ENCODE measurements around the gene PELI2.

PELI2 gene

DNA sequence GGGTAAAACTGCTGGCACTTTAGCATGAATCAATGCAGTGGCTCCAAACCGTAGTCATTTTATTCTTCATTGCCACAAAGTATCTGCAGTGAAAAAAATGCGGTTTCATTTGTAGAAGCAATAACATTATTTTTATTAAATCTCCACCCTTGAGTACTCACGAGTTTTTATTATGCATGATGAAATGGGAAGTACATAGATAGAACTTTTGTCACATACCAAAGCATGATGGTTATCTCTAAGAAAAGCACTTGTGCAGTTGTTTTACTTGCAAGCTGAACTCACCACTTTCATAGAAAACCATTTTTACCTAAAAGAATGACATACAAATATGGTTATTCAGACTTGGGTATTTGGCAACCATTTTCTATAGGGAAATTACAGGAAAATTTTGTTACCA lies 90.3 kb downstream of the PELI2 start:
- no peak for DNase-seq

DNA sequence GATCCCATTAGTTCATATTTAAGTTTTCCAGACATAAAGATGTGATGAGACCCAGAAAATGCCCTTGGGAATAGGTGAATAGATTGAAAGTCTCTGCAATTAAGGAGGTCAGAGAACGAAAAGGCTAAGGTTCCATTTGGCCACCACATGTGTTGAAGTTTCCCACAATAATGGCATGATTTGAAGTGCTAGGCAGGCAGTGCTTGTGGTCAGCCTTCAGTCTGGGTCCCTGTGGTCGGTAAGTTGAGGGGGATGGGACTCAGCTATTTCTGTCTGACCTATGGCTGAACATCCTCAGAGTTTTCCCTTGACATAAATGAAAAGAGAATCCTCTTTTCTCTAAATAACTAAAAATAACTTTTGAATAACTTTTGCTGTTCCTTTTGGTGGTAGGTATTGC lies 92.4 kb downstream of the PELI2 start:
- no peak for DNase-seq

DNA sequence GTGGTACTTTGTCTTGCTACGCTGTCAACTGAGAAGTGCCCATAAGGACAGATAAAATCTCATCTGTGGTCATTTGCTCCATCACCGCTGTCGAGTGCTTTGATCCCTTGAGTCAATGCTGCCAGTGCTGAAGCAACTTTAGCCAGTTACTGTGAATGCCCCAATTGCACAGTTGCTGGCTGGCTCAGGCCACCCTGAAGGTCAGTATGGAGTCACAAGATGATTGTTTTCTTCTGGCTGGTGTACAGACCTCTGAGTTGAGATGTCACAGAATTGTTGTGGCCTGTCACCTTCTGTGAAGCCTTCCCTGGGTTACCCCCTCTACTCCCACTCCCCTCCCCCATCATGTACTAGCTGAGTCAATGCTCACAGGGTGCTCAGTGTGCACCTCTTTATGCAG lies 92.9 kb downstream of the PELI2 start:
- DNase-seq, result no peak

DNA sequence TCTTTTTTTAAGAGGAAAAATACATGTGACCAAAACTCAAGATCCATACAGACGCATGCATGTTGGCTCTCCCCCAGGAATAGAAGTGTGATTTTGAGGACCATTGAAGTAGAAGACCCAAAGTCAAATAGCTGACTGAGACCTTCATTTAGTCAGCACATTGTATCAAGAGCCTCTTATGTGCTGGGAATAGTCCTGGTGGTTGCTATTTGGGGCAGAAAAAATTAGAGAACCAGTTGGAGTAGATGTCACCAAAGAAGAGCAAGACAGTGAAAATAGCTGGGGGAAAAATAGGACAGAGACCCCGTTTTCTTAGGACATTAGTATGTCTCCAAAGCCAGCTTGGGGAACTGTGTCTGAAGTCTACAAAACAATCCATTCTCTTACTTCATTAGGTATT lies 93.6 kb downstream of the PELI2 start:
- no peak for DNase-seq

DNA sequence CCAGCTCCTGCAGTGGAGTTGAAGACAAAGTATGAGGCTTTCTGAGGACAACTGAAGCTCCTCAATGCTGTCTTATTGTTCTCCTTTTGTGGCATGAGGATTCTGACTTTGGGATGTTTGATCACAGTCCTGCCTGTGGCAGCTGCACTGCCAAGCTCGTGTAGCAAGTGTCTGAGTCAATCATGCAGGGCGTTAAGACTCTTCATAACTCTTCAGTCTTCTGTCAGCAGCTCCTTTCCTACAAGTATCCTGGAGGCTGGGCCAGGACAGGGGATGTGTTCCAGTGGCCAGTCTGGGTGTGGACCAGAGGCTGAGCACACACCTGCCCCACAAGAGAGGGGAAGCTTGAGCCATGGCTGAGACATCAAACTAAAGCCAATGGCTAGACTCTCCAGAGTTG lies 94.3 kb downstream of the PELI2 start:
- DNase-seq, result no peak

DNA sequence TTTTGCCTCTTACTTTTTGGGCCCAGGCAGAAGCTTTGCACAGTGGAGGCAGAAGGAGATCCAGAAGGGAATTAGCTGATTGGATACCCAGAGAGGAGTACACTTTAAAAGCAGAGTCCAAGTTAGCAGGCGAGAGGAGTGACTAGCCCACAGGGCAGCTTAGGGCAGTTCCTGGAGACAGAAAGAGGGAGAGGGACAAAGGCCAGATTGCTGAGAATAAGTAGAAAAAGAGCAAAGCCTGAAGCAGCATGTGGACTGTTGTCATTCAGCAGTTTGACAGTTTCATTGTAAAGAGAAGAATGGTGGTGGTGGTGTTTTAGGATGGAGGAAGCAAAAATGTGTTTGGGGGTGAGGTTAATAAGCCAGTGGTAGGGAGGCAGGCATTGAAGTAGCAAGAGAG lies 95.1 kb downstream of the PELI2 start:
- no peak for DNase-seq

DNA sequence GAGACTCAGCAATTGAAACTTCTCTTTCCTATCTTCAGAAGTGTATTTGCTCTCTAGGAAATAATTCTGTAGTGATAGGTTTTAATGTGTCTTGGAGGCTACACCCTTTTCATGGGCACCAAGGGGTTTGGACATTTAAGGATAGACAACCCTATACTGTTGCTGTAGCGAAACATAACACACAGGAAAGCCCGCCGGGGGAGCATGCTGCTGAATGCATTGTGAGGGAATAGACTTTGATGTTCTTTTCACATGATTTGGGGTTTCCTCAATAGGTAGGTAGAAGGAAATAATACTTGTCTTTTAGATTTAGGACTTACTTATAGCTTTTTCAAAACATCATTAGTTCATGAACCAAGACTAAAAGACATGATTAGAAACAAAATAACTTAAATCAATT lies 97.0 kb downstream of the PELI2 start:
- DNase-seq, result no peak

DNA sequence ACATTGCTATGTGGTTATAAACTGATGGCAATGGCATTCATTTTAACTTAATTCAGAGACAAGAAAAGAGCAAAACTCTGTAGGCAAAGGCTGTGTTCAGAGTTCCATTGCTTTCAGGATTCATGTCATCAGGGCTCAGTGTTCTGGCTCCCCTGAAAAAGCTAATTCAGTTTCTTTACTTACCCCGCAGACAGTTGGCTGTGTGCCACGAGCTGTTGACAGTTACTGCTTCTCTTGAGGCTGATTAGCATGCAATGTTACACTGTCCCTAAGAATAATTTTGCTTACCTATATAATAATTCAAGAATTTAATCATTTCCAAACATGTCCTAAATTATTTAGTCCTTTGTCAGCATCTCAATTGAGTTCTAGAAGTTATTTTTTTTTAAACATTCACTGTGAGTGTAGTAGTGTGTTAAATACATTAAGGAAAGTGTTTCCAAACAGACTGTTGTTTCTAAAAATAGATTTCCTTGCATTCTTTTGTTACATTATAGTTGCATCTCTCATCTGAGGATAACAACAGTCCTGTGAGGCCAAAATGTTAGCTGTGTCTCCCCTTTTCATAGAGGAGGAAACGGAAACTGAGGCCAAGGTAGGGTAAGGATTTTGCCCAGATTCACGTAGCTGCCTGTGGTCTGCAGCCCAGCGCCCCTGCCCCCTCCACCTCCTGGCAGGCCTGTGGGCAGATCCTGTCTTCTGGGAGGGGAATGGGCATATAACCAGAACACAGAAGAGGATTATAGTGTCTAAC lies 98.6 kb downstream of the PELI2 start:
- no peak for DNase-seq

DNA sequence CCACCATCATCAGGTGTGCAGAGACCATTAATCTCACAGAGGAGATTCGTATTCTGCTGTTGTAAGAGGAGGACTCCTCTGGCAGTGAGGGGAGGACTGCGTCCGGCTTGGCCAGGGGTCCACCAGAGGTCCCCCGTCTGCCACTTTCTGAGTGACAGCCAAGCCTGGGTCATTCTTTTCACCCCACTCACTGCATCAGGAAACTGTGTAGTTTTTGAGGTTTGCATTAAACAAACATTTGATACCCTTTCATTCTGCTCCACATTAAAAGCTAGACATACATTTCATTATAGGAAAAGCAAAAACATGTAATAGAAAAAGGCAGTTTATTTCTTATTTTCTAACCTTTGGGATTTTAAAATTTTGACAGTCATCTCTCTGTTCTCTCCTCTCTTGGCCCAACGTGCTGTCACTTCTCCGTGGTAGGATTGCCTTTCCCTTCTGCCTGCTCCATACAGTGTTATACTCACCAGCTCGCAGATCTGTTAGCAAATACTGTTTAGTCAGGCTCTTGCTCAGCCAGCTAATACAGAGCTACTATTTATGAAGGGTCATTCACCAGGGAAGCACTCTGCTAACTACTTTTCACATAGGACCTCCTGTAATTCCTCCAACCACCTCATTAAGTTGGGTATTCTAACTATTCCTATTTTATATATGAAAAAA lies 99.3 kb downstream of the PELI2 start:
- DNase-seq, result no peak

DNA sequence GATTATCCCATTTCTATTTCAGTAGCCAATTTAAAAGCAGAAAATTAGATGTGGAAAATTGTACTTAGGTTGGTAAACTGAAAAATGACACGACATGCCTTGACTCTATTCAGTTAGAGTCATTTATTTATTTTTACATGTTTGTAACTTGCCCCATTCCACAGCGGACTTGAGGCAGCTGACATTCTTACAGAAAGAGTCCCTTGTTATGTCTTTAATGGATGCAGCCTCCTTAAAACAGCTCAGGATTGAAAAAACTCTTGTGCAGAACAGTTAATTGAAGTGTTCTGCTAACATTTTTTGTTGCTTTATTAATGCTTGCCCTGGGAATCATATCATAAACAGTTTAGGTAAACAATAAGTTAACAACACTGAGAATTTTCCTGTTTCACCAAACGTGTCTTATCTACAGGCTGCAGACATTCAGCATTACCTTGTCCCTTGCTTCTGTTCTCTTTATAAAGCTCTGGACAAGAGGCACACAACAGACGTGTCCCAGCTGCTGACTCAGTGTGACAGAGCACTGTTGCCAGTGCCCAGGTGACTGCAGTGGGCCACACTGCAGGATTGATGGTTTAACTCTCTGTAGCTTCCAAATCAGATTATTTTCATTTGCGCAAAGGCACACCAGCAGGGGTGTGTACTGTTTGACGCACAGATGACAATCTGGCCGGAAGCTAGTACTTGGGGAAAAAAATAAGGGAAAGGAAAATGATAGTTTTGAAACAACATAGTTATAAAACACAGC lies 101.6 kb downstream of the PELI2 start:
- no peak for DNase-seq

DNA sequence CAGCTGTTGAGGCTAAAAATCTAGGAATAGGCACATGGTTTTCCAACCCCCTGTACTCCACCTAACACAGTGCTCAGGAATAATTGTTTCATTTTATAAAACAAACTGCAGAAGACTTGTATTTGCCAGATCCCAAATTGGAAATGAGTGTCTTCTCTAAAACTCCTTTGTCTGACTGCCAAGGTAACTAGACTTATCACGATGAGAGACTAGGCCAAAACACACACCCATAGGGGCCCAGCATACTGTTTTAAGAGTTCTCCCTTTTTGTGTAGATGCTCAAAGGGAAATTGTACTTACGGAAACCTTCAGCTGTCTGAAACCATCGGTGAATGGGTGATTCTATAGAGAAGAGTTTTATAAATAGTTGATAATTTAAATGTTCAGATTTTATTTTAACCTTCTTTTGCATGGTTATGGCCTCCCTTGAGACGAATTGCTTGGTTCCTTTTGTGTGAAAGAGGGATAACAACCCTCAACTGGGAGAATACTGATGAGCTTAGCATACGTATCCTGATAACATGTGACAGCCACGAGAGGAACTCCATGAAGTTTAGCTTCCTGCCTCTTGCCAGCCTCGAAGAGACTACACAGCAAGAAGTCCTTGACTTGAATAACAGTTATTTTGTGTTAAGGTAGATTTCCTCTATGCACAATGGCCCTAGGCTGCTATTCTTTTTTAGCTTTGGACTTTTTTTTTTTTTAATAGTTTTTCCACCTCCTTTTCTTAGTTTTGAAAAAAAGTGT lies 103.3 kb downstream of the PELI2 start:
- no peak for DNase-seq

DNA sequence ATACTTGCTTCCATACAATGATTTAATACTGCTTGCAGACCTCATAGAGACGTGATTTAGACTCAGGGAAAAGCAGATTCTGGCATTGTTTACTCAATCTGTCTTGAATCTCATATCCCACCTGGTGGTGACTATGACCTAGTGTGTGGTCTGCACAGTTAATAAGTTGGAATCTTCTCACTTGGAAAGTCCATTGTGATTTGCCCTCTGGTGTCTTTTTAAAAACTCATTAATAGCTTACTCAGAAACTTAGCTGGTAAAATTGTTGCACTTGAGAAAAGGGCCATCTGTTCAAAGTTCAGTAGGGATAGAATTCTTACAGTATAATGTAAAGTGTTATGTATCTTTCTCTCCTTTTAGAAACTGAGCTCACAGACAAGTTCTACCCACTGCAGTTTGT lies 106.0 kb downstream of the PELI2 start:
- DNase-seq, result no peak

DNA sequence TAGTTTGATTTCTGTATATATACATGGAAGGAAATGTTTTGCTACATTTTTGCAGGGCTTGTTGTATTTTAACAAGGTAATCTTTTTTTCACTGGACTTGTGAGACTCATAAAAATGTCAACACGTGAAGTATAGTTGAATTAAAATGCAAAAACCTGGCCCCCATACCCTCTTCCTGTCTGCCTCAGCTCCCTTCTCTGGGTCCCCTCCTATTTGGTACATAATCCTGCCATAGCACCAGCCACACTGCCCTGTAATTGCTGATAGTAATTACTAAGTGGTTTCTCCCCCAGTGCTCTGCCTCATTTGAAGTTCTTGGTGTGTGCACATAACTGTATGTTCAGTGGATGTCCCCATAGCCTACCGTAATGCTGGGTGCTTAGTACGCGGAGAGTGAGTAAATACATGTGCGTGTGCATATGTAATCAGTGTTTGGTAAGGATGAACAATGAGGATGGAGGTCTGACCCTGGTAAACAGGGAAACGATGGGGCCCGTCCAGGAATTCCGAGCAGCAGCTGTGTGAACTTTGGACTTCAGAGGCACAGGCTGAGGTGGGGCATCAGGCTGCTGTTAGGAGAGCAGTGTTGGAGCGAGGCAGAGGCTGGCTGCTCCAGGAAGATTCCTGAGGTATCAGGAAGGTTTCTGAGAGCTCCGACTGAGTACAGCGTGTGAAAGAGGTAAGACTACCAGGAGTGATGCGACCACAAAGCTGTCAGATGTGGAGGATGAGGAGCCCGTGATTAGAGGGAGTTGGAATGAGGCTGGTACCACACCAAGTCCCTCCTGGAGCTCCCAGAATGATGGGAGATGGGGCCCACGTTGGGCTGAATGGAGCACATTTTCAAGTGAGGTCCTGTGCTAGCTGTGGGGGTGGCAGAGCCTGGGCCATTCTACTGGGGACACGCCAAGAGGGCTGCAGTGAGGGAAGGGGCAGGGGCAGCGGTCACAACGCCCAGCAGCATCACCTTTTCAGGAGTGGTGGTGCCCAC lies 106.8 kb downstream of the PELI2 start:
- no peak for DNase-seq

DNA sequence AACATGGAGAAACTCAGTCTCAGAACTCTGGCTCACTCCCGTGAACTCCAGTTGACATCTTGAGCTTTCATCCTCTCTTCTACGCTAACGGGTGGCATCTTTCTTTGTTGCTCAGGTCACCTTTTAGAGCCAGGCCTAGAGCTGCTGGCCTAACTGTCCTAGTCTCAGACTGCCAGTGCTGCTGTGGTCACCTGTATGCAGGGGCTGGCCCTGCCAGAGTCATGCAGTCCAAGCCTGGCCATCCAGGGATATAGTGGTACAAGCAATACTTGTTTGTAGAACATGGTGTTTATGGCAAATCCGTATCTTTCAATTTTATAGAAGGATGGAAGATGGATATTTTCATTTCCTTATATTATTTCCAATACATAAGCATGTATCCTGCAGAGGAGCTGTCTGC lies 117.2 kb downstream of the PELI2 start:
- DNase-seq, result no peak

DNA sequence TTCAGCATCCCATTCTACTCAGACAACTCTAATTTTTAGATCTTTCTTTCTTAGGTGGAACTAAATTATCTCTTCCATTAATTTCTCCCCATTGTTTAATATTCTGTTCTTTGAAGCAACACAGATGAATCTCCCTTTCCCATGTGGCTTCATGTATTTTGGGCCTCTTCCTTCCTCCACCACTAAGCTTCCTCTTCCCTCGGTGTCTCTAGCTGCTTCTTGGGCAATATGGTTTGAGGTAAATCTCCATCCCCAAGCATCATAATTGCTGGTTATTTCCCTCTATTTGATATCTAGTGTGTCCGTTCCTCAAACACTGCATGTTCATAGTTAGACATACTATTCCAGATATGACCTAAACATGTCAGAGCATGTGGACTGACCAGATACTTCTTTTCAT lies 119.2 kb downstream of the PELI2 start:
- no peak for DNase-seq

DNA sequence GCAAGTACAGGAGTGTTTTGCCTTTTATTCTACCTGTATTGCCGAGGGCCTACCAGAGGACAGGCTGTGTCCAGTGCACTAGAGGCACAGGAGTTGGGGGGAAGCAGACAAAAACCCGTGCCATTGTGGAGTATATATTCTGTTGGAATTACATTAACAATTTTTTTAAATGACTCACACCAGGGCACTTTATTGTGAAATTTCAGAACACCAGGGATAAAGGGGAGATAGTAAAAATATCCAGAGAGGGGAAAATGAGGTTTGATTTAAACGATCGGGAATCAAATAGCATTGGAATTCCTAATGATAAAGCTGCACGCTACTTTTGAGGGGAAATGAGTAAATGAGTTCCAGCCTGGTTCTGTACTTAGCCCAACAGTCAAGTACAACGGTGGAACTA lies 123.2 kb downstream of the PELI2 start:
- no peak for DNase-seq

DNA sequence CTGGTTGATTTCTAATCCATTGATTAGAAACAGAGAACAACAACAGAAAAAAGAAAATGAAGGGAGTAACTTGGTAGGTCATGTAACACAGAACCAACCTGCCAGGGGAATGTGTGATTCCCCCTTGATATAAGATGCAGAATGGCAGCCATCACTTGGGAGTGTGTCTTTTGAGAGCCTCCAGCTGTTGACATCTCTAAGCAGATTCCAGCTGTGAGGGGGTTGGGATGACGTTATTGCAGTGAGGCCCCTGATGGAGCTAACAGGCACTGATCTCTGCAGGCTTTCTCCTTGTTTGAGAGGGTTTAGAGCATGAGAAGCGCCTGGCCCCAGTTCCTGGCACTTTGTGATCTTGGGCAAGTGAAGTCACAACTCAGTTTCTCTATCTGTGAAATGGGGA lies 124.9 kb downstream of the PELI2 start:
- no peak for DNase-seq

DNA sequence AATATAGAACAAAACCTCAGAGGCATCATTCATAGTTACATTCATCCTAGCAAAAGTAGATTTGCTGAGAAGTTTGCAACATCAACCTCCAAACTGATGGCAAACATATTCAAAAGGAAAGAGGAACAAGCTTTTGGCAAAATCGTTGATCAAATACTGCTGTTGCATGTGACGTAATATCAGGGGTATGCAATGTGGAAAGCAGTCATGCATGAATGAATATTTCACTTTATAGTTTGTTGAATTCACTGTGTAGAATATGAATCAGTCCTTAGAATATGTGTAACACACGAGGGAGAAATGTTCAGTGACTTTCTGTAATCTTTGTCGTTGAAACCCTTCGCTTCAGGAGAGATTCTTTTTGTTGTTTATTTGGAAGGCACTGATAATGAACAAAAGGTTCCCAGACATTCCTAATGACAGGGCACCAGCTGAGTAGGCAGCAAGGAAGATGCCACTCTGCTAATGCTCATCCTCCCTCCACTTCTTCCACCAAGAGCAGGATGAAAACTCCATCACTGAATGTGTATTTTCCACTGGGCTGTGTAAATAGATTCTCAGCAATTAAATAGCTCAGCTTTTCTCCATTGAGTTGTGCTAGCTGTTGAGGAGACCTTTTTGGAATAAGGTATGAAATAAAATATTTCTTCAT lies 126.1 kb downstream of the PELI2 start:
- no peak for DNase-seq

DNA sequence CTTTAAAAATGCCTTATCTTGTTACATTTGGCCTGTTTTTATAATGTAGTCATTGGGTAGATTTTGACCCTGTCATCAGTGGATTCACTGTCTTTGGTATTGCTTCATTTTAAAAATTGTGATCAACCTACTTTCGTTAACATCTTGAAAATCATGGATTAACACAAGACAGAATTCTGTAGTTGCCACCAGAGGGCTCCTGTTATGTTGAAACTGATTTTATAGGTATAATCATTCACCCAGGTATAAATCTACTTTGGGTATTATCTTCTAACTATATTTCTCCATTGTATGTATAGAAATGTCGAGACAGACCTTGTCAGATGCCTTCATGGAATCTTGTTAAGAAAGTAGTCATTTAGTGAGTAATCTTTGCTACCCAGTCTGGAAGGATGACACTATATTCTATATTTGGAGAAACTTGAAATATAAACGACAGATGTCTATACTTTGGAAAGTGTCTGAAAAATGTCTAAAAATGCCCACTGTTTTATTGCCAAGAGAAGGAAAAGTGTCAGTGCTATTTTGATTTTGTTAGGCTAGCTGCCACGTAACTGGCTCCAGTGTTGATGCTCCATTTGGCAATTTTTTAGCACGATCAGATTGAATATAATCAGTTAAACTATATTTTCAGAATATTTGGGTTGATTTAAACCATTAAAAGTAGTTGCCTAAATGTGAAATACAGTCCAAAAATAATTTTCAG lies 129.4 kb downstream of the PELI2 start:
- DNase-seq, result no peak

DNA sequence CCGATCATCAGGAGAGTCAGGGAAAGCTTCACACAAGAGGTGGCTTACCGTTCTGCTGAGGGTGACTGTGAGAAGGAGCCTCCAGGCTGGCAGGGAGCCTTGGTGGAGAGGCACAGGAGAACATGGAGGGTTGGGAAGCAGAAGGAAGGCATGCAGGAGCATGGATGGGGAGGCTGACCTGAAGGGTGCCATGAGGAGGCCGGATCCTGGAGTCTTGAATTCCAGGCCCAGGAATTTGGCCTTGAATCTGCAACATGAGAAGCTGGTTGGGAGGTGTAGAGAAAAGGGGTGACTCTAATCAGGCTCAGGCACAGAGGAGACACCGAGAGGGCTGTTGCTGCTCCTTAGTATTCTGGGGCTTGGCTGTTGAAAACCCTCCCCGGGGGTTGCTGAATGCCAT lies 130.2 kb downstream of the PELI2 start:
- DNase-seq, result no peak

DNA sequence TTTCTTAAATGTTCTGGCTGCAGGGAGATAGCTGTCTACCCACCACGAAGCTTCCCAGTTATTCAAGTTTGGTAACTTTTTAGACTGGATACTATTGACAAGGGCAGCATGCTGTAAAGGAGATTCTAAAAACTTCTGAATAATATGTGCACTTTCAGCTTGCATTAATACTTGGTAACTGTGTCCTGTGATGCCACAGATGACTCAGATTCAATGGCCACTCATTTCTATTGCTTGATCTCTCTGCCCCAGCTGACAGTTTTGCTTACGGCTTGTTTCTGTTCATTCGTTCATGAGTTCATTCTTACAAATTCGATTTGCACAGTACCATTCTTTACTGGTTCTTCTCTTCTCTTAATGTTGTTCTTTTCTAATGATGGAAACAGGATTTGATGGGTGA lies 142.8 kb downstream of the PELI2 start:
- DNase-seq, result no peak

Measured in activated effector memory CD4-positive, alpha-beta T cell treated with Interleukin-2 at 50 U/mL for 16 hours (primary cell).